ENCODE measurements around the gene IL20RA. TPM values are rescaled to one million over a fixed set of nuclear protein-coding genes. Genes with fewer than 3 reads are reported as not detected.
"Not testable (repeated sequence)": the region's sequence is repeated elsewhere in the genome, so short reads cannot be mapped to it uniquely, and the experiment has no call there.

Gene IL20RA
- total RNA-seq, 1 donor from 2014 or later = 0.26 TPM

DNA sequence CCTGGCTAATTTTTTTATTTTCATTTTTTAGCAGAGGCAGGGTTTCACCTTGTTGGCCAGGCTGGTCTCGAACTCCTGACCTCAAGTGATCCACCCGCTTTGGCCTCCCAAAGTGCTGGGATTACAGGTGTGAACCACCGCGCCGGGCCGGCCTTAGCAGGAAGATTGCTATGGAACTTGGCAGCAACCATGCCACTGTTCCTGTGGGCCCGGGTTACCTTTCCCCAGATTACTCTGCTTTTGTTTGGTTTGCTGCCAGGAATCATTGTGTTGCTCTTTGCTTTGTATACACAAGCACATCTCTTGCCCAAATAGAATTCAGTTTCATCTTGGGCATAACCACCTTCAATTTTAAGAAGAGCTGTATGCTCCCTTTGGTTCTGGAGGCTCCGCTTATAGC, 71.0 kb downstream of the IL20RA start:
- not testable (repeated sequence) for DNase-seq (ENCODE audit: low read depth in 2 of 2)

DNA sequence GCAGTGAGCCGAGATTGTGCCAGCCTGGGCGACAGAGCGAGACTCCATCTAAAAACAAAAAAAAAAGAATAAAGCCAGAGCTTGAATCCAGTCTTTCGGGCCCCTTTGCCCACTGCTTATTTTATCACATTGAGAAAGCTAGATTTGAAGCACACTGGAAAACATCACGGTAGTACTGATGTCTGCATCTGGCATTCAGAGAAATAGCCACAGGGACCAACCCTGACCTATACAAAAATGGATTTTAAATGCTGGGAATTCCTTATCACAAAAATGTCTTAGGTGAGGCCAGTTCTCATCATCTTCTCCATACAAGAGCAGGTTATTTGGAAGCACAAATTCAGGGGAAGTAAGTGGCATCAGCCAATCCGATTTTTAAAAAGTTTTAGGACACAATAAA, 73.2 kb downstream of the IL20RA start:
- no peak for DNase-seq (ENCODE audit: low read depth in 2 of 2)

DNA sequence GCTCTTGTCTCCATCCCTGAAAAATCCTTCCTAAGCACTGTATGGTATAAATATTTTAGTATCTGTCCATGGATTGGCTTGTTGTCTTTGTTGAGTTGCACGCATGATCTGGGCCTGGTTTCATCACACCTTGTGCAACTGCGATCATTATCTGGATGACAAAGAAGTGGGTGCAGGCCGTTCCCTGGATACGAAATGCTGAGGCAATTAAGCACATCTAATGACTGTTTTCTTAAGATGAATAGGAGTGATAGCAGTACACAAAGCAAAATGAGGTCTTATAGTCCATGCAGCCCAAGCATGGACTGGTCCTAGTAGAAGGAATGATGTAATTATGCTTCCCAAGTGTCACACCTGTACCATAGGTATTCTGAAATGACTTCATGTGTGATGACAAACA, 74.8 kb downstream of the IL20RA start:
- no peak for DNase-seq (ENCODE audit: low read depth in 2 of 2)

DNA sequence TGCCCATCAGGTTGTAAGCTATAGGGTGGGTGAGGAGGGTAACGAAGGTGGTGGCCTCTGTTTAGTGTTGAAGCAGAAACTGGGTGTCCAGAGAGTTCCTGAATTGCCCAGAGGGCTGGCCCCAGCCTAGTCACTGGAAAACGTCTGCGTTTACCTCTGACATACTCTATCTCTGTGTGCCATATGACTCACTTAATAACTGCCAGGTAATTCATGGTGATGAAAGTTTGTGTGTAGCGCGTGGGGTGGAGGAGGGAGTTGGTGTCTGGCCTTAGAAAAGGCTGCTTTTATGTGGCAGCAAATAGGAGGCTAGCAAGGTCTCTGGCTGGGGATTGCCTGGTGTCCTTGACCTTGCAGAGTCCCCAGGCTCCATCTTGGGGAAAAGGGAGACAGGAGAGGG, 75.3 kb downstream of the IL20RA start:
- DNase-seq (ENCODE audit: low read depth in 2 of 2) = no peak

DNA sequence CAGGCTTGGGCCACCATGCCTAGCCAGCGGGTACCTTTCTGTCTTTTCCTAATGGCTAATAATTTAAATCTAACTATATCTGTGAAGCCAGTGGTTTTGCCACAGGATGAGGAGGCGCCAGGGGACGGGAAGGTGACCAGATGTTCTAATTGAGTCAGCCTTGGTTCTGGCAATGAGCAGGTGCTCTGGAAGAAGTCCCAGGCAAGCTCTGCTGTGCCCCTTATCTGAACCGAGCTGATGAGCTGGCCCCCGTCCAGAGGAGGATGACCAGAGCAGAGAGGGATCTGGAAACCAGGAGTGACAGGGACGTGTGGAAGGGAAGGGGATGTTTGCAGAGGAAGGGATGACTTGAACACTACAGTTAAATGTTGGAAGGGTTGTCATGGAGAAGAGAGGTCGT, 75.9 kb downstream of the IL20RA start:
- DNase-seq (ENCODE audit: low read depth in 2 of 2) = peak; percentile 15 to 45

DNA sequence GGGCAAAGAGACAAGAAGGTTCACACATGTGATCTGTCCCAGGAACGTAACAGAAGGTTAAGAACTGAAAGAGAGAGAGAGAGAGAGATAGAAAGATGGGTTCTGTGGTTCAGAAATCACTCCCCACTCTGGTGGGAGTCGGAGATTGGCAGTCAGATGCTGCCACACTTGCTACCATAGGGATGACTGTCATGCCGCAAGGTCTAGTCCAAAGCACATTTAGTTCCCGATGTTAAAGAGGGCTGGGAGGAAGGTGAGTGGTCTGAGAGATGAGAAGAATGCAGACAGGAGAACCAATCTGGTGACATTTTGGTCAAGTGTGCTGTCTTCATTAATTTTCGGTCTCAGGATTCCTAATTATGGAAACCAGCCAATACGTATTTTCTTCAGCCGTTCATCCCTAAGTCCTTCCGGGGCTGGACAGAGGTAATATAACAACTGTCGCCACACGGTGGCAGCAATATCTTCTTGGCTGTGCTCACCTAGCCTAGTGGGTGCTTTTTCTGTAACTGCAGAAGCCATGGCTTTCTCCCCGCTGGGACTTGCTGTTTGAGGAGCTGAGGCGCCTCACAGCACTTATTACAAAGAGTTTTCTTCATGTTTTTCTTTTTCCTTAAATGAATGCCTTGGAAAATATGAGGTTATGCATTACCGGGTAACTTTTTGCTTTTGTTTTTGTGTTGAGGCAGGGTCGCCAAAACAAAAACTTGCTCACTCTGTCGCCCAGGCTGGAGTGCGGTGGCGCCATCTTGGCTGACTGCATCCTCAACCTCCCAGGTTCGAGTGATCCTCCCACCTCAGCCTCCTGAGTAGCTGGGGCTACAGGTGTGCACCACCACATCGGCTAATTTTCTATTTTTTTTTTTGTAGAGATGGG, 76.7 kb downstream of the IL20RA start:
- peak; percentile 55 to 74 for DNase-seq (ENCODE audit: low read depth in 2 of 2)

DNA sequence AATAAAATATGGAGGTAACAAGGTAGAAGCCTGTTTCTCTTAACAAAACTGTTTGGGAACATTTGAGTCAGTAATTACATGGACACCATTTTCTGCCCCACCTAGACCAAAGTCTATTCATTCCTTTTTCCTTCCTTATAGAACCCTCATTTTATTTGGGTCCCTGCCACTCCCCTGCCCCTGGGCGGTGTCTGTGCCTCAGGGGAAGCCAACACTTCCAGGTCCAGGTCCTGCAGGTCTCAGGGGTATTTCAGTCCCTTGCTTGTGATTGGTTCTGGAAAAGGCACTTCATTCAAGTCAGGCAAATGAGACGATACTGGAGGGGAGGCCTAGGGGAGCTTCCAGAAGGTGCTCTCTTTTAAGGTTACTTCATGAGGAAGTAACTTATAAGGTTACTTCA, 80.4 kb downstream of the IL20RA start:
- DNase-seq (ENCODE audit: low read depth in 2 of 2) = no peak

DNA sequence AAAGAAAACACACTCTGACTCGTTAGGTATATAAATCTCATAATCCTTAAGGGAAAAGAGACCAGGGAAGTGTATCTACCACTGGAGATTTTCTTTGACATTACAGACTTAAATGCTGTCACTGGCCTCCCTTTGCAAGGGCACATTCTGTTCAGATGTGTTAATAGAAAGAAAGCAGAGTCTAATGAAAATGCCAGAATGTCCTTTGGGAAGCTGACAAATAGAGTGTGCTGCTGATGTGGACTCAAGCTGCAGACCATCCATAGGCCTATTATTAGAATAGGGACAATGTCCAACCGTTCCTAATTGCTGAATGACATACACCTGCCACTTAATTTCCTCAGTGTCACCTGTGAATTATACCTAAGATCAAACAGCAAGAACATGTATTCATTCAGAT, 81.5 kb downstream of the IL20RA start:
- no peak for DNase-seq (ENCODE audit: low read depth in 2 of 2)

DNA sequence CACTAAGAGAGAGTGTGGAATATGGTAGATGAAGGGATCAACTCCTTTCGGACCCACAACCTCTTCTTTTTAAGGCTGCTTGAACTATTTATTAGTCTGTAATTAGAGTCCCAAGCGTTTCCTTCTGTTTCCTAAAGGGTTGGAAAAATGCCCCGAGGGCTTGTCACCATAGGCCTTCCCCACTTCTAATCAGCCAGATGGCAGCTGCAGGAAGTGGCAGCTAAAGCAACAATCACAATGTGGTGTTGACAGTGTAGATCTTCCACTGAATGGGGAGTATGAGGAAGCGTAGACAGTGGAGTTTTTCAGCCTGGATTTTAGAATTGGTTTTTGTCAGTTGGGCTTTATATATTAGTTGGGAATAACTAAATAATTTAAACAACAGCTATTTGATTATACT, 82.1 kb downstream of the IL20RA start:
- peak; percentile 67 to 78 for DNase-seq (ENCODE audit: low read depth in 2 of 2)

DNA sequence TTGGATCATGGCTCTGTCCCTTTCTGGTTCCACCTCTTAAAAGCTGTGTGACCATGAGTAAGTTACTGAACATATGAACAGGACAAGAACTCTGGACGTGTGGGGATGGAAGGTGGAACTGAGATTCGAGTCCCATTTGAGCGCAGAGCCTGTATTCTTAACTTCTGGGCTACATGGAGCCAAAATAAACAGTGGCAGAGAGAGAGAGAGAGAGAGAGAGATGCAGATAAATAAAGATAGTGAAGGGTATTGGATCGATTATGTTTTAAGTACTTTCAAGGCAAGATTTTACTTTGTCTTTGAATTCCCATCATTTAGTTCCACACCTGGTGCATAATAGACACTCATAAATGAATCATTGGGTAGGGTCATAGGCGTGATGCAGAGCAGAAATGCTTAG, 82.9 kb downstream of the IL20RA start:
- no peak for DNase-seq (ENCODE audit: low read depth in 2 of 2)

DNA sequence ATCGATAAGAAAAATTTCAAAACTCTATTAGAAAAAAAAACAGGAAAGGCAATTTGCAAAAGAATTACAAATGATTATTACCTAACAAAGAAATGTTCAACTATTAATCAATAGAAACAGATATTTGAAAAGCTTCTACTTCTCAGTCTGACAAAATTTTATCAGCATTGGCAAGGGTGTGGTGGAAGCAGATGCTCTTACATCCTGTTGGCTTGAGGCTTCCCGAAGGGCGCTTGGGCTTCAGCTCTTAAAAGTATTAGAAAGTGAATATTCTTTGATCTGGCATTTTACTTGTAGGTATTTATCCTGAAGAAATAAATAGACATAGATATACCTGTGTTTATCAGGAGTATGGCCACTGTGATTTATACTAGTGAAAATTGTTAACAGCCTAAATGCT, 84.0 kb downstream of the IL20RA start:
- no peak for DNase-seq (ENCODE audit: low read depth in 2 of 2)

DNA sequence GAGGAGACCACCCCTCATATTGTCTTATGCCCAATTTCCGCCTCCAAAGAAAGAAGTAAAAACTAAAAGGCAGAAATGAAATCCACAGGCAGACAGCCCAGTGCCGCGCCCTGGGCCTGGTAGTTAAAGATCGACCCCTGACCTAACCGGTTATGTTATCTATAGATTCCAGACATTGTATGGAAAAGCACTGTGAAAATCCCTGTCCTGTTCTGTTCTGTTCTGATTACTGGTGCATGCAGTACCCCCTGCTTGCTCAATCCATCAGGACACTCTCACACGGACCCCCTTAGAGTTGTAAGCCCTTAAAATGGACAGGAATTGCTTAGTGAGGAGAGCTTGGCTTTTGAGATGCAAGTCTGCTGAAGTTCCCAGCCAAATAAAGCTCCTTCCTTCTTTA, 84.8 kb downstream of the IL20RA start:
- DNase-seq (ENCODE audit: low read depth in 2 of 2) = not testable (repeated sequence)

DNA sequence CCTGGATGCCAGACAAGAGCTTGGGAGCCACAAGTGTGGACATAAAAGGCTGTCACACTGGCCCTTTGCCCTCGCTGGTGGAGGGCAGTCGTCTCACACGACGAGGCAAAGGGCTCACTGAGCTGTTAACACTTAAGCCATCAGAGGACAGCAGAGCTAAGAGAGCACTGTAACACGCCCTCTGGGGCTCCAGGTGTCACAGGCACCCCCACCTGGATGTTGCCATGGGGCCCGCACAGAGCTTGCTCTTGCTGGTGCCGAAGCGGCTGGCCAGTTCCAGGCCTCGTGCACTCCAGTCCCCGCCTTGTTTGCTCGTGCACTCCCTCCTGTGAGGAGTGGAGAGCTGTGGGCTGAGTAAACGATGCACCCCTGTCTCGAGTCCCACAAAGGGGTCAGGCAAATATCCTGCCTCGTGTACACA, 85.3 kb downstream of the IL20RA start:
- DNase-seq (ENCODE audit: low read depth in 2 of 2) = no peak

DNA sequence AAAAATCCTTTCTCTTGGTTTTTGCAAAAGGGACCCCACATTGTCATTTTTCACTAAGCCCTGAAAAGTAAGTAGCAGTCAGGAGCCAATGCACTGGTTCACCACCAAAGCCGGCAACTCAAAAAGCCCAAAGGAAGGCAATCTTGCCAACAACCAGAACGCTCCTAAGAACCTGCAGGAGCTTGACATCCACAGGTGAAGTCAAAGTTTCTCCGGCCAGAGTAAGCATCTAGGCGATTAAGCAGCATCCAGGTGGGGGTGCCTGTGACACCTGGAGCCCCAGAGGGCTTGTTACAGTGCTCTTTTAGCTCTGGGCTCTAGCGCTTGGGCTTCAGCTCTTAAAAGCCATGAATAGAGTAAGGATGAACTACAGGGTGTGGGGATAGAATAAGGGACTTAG, 86.6 kb downstream of the IL20RA start:
- DNase-seq (ENCODE audit: low read depth in 2 of 2) = no peak

DNA sequence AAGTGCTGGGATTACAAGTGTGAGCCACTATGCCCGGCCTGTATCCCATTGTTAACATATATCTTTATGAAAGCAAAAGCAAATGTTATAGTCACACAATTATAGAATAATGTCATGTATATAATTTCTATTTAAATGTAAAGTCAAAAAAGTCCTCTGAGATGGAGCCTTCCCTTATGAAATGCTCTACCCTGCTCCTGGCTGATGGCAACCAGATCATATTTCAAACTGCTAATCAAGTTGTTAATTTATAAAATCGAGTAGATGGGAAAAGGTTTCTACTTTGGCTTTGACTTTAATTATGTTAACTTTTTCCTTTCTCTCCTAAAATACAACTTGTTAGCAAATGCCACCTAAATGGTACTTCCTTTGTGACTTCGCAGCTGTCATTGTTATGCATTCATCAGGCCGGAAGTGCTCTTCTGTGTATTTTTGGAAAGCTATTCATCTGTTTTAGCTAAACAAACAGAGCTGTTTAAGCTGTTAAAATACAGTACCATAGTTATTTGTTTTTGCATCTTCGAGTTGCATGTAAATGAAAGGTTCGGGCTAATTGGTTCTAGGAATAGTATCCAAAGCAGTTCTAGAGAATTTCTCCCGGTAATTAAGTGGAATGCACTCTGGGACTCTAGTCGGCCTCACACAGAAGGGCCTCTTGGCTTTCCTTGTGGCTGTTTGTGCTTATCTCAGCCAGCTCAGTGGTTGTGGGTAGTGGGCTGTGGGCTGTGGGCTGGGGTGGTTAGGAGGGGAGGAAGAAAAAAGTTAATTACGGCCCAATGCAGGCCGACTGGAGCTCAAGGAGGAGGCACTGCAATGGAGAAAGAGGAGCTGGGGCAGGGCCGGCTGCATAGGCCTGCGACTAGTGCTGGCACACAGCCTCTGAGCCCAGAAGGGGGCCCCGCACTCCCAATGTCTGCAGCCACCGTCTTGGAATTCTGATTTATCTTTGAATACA, 87.9 kb downstream of the IL20RA start:
- peak in 1 of 2 donors; percentile 40 for DNase-seq (ENCODE audit: low read depth in 2 of 2)

DNA sequence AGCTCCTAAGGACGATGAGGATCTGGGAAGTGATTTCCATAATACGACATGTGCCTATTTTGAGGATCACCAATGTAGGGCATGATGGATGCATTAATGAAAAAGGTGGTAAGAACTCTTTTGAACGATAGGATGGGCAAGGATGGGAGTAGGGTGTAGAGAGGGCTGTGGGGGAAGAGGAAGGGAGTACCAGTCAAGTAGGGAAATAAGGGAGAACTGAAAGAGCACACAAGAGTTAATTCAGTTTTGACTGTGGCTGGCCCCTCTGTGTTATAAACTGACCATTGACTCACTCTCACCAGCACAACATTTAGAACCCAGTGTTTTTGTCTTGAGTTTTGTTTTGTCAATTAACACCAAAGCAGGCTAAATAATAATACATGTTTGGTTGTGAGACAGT, 89.6 kb downstream of the IL20RA start:
- DNase-seq (ENCODE audit: low read depth in 2 of 2) = no peak

DNA sequence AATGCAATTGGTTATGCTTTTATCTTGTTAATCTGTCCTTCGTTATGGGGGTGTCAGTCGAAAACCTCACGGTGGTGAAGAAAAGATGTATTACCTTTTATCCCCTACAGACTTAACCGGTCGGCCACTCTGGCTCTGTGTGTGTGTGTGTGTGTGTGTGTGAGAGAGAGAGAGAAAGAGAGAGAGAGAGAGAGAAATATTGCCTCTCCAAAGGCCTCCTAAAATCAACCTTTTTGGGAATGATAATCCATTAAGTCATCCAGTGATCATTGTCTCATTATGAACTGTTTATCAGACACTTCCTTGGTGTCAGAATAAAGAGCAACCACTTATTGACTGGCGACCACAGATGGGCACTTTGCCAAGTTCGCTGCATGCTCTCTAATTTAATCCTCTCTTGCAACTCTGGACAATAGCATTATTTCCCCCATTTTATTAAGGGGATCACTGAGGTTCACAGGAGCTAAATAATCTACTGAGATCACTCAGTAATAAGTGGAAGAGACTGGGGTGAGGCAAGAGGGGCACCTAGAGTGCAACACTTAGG, 92.0 kb downstream of the IL20RA start:
- DNase-seq (ENCODE audit: low read depth in 2 of 2) = no peak

DNA sequence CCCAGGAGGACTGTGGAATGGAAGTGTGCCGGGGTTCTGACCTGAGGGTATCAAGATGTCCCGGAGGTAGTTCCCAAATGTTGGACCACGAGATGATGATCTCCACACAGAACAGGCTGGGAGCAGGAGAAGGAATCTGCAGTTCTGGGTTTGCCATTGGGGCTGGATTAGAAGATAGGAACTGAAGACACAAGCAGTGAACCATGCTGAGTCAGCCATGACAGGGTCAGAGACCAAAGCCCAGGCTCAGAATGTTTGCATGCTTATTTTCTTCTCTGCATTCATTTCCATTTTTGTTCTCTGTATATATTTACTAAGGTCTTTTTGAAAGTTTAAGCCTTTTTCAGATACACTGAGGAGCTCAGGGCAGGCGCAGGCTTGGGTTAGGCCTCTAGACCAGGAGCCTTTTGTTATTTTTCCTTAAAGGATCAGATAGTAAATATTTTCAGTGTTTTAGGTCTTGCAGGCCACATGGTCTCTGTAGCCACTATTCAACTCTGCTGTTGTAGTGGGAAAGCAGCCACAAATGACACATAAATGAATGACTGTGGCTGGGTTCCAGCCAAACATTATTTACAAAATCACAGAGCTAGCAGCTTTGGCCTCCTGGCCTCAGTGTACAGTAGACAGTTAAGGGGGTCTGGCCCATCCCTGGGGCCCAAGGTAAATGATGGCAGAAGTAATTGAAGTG, 94.2 kb downstream of the IL20RA start:
- DNase-seq (ENCODE audit: low read depth in 2 of 2) = no peak

All from dermis microvascular lymphatic vessel endothelial cell (primary cell).